ENCODE measurements around the gene HSFX3.
"Not testable (repeated sequence)": the region's sequence is repeated elsewhere in the genome, so short reads cannot be mapped to it uniquely, and the experiment has no call there.

Gene HSFX3

DNA sequence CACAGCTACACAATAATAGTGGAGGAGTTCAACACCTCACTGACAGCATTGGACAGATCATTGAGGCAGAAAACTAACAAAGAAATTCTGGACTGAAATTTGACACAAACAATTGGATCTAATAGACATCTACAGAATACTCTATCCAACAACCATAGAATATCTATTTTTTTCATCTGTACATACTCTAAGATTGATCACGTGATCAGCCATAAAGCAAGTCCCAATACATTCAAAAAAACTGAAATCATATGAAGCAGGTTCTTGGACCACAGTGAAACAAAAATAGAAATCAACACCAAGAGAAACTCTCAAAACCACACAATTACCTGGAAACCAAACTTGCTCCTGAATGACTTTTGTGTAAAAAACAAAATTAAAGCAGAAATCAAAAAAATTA lies 32.4 kb downstream of the HSFX3 start:
- in situ Hi-C loops (cut with MboI; ENCODE audit: low sequenced_read_pairs): no loop called here

DNA sequence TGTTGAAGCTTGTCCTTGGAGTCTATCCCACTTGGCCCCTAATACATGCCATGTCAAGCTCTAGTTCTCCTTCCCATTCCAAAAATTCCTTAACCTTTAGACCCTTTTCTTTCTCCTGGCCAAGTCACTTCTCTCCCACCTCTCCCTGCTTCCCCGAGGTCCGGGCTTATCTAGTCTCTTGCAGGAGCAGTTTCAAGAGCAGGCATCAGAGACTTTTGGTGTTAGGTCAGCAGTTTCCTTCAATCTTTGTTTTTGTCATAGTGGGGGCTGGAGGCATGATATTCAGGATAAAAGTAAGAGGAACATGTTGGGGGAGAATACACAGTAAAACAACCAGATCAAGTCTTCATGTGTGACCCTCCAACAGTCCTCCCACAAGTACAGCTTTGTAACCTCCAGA lies 33.1 kb downstream of the HSFX3 start:
- in situ Hi-C loops (cut with MboI; ENCODE audit: low sequenced_read_pairs): no loop called here

DNA sequence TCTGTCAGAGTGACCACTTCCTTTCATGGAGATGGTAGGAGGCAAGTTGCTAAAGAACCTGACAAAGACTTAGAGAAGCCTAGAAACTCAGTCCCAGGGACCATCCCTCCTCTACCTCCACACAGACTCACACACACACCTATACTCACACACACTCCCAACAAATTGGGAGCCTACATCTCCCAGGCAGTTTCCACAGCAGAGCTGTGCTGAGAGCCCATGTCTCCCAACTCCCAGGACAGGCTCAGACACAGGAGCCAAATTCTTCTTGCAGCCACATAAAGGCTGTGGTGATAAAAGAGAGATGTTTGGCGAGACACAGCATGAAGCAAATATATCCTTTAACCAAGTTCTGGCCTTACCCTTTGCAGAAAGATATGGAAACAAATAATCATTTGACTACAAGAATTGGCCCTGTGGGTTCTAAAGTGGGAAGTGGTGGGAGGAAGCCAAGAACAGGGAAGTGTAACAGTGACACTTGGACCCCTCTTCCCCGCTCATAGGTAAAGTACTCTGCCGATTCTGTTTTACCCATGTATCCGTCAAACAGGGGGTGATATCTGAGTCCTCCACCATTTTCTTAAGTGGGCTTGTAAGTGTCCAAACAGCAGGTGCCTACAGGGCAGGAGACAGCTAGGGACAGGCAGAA lies 33.6 kb downstream of the HSFX3 start:
- in situ Hi-C loops (cut with MboI; ENCODE audit: low sequenced_read_pairs): no loop called here

DNA sequence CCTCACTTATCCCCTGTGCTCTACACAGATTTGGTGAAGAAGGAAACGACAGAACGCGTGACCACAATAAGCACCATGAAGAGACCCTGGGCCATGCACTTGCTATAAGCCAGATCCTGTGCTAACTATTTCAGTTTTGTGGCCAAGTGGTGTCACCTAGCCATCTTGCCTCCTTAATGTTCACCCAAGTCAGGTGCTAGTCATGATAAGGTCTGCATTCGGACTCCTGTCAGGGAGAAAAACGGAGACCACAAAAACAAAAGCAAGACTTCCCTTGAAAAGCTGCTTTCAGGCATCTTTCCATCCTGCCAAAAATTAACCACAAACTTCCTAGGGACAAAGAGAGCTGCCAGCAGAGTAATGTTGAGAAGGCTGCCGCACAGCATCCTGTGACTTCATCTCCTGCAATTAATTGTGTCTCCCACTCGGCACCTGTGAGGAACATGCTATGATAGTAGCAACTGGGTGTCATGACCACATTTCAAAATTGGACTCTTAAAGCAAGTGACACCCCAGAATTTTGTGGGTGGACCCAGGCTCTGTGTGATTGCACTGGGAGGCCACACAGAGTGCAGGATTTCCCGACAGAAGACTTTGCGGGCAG lies 35.8 kb downstream of the HSFX3 start:
- in situ Hi-C loops (cut with MboI; ENCODE audit: low sequenced_read_pairs): no loop called here

DNA sequence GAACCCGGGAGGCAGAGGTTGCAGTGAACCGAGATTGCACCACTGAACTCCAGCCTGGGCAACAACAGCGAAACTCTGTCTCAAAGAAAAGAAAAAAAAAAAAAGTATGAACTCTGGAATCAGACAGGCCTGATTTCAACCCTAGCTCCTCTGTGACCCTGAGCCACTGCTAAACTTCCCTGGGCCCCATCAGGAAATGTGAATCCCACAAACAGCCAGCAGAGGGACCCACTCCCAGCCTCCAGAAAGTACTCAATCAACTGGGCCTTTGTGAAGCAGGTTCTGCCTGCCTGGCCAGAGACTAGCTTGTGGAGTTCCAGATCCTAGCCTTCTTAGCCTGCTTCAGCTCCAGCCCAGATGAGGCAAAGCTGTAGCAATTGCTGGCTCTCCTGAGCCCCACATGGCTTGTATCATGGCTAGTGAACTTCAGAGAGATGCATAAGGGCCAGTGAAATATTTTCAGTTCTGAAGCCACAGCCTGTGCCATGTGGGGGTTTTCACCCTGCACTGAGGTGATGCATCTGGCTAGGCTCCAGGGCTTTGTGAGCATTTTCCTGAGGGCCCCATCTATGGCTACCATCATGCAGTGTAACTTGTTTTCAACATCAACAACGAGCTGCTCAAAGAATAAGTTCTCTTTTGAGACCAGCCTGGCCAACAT lies 37.4 kb downstream of the HSFX3 start:
- in situ Hi-C loops (cut with MboI; ENCODE audit: low sequenced_read_pairs): no loop called here

DNA sequence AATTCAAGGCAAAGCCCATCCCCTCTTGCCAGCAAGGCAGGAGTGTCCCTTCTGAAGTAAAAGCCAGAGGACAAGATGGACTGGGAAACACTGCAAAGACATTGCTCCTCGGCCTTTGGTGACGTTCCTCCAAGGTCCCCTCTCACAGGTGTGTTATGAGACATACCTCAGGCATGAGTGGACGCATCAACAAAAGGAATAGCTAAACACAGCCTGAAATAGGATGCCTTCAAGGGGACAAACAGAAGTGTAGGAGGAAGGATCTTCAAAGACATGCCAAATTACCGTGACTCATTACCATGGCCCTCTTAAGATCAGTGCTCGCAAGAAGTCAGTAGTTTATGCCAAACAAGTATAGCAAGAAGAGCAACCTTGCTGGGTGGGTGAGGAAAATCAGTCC lies 38.6 kb downstream of the HSFX3 start:
- in situ Hi-C loops (cut with MboI; ENCODE audit: low sequenced_read_pairs): no loop called here

DNA sequence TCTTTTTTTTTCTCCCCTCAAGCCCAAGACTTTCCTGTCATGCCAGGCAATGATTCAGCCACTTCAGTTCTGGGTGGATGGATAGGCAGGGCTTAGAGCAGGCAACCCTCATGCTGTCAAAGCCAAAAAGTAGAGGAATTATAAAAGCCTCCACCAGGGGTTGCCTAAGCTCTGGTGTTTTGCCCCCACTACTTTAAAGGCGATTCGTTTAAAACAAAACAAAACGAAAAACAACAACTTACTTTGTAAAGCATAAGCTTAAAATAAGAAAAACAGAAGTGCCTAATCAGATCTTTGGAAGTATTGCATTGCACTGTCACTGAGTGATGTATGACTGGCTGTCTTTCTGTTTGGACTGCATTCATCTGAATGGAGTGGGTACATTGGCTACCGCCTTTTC lies 39.3 kb downstream of the HSFX3 start:
- in situ Hi-C loops (cut with MboI; ENCODE audit: low sequenced_read_pairs): no loop called here

DNA sequence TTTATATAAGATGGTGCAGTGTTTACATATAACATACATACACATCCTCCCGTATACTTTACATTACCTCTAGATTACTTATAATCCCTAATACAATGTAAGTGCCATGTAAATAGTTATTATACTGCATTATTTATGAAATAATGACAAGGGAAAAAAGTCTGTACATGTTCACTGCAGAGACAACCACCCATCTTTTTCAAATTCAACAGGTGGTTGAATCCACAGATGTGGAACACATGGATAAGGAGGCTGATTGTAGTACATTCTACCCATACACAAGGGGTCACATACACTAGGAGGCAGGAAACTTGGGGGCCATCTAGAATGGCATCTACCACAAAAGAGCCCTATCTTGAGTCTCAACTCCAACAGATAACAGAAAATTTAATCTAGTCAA lies 41.3 kb downstream of the HSFX3 start:
- in situ Hi-C loops (cut with MboI; ENCODE audit: low sequenced_read_pairs): no loop called here

DNA sequence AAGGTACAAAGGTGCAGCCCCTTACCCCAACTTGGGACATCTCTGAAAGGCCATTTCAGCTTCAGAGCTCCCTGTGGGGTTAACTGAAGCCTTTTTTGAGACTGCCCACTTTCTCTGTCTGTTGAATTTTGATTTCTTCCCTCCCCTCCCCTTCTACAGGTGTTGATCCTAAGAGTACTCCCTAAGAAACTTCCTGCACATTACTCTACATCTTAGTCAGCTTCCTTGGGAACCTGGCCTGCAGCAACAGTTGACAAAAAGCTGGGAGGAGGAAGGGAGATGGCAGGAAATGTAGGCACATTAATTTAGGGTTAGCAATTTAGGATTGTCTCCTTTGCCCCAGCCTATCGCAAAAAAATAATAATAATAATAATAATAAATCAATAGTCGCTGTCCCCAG lies 43.4 kb downstream of the HSFX3 start:
- in situ Hi-C loops (cut with MboI; ENCODE audit: low sequenced_read_pairs): no loop called here

DNA sequence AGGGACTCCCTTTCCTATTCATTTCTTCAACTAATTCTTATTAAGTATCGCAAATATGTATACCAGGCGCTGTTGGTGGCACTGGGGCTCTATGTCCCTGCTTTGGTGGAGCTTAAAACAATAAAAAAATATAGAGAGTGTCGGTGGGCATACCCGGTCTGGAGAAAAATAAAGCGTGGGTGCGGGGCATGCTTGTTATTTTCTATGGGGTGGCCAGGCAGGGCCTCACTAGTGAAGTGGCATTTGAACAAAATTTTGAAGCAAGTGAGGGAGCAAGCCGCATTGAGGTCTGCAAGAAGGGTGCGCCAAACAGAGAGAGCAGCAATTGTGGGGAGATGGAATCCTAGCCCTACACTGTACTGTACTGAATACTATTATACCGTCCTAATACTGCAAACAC lies 44.1 kb downstream of the HSFX3 start:
- in situ Hi-C loops (cut with MboI; ENCODE audit: low sequenced_read_pairs): no loop called here

DNA sequence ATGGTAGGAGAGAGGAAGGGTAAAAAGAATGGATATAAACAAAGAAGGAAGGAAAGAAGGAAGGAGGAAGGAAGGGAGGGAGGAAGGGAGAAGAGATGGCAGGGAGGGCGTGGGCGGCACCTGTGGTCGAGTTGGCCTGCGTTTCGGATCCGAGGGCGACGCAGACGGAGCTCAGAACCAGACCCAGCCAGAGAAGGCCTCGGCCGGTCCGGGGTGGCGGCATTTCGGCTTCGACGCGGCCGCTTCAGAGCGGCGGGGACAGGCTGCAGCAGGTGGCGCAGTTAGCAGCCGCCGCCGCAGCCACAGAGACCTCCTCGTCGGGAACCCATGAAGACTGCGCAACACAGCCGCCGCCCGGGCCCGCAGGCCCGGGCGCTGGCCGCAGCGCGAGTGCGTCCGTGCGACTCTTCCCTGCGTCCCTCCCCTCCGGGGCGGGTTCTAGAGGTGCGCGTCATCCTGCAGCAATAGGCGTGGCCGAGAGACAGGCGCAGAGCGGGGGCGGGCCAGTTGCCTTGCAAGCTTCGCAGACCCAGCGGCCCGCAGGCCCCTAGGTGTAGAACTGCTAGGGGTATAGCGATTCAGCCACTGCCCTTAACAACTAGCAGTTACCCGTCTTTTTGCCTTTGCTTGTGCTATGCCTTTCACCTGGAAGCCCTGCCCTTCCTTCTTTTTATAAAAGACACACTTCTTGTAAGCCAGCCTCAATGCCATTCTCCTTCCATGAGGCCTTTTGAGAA lies 44.6 kb downstream of the HSFX3 start, which contains the start of gene IDS:
Gene IDS (minus strand): TSS at position 392 of the 737 bp plus-strand sequence. CDS start 169 bp downstream, at position 223.
- in situ Hi-C loops (cut with MboI; ENCODE audit: low sequenced_read_pairs): no loop called here

DNA sequence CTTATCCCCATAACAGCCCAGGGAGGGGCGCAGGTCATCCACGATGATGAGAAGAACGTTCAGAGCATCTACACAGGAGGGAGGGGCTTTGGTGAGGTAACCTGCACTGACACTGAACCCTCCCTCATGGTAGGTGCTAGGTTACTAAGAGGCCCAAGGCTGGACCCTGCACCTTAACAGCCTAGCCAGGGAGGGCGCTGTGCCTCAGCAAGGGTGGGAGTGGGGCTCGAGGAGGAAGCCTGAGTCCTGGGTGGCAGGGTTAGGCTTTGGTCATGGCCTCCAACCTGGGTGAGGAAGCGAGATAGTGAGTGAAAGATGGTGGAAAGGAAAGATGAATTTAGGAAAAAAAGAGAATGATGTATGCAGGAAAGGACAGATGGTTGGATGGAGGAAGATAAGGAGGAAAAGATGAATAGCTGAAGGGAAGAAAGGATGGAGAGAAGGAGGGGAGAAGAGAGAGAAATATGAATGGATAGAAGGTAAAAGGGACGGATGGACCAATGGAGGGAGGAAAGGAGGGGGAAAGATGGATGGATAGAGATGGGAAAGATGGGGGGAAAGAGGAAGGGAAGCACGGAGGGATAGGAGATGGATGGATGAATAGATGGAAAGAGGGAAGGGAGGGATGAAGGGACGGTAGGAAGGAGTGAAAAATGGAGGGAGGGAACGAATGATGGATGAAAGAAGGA lies 45.4 kb downstream of the HSFX3 start:
- in situ Hi-C loops (cut with MboI; ENCODE audit: low sequenced_read_pairs): no loop called here

DNA sequence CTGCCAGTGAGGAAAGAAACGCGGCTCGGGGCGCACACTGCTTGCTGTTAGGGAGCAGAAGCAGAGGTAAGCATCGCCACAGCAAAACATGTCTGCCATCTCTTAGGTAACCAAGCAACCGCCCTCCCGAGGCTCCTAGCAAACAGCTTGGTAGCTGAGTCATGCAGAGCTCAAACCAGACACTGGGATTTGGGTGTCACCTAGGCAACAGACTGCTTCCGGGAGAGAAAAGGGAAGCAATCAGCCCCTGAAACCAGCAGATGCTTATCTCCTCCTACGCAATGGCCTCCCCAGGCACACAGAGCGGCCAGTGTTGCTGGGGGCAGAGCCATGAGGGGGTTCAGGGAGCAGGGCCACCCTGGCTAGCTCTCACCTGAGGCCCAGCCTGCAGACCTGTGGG lies 46.3 kb downstream of the HSFX3 start:
- in situ Hi-C loops (cut with MboI; ENCODE audit: low sequenced_read_pairs): not testable (repeated sequence)

DNA sequence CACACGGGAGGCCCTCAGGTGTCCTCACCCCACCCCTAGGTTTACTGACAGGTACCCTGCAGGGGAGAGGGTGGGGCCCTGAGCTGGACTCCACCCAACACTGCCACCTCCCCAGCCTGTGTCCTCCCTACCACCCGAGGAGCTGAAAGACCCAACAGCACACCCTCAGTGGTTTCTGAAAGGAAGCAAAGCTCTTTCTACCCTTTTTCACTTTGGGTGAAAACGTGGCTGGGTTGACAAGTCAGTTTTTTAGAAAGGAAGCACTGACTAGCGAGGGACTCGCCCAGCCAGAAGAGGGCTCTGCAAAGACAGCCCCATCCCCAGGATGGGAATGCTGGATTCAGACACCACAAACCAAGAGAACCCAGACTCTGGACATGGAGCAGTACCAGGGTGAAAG lies 46.8 kb downstream of the HSFX3 start:
- in situ Hi-C loops (cut with MboI; ENCODE audit: low sequenced_read_pairs): not testable (repeated sequence)

DNA sequence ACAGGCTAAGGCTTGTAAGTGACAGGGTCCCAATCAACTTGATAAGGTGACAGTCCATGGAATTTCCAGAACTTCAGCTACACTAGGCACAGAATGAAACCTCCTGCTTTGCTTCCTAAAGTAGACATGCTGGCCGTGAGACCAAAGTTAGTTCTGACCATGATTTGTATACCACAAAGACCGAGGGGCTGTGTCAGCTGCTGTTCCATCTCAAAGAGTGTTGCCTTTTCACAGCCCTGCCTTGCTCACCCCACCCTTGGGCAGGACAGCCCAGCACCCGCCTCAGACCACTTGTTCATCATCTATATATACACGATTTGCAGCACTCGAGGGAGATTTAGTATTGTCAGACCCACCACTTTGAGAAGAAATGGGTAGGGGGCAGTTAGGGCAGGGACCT lies 50.0 kb downstream of the HSFX3 start:
- in situ Hi-C loops (cut with MboI; ENCODE audit: low sequenced_read_pairs): no loop called here

DNA sequence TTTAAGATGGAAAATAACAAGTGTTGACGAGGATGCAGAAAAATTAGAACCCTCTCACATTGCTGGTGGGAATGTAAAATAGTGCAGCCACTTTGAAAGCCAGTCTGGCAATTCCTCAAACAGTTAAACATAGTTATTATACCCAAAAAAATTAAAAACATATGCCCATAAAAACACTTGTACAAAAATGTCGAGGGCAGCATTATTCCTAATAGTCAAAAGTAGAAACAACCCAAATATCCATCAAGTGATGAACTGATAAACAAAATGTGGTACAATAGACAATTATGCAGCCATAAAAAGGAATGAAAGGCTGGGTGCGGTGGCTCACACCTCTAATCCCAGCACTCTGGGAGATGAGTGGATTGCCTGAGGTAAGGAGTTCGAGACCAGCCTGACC lies 51.0 kb downstream of the HSFX3 start:
- in situ Hi-C loops (cut with MboI; ENCODE audit: low sequenced_read_pairs): no loop called here
